Stimulated activated CD8-positive, alpha-beta memory T cell treated with anti-CD3 and anti-CD28 coated beads, Interleukin-12 subunit alpha, Interleukin-12 subunit beta, amount 100 ng/mL, for 1 hour (primary cell): ENCODE measurements around the gene ARID3A.
"Not testable (repeated sequence)": the region's sequence is repeated elsewhere in the genome, so short reads cannot be mapped to it uniquely, and the experiment has no call there.

ENCODE experiments used
- DNase-seq: peaks from one replicate; pipeline ENCODE4 v3.0.0-alpha.2; 2020; ENCODE audit warnings: low read depth

The ARID3A gene

DNA sequence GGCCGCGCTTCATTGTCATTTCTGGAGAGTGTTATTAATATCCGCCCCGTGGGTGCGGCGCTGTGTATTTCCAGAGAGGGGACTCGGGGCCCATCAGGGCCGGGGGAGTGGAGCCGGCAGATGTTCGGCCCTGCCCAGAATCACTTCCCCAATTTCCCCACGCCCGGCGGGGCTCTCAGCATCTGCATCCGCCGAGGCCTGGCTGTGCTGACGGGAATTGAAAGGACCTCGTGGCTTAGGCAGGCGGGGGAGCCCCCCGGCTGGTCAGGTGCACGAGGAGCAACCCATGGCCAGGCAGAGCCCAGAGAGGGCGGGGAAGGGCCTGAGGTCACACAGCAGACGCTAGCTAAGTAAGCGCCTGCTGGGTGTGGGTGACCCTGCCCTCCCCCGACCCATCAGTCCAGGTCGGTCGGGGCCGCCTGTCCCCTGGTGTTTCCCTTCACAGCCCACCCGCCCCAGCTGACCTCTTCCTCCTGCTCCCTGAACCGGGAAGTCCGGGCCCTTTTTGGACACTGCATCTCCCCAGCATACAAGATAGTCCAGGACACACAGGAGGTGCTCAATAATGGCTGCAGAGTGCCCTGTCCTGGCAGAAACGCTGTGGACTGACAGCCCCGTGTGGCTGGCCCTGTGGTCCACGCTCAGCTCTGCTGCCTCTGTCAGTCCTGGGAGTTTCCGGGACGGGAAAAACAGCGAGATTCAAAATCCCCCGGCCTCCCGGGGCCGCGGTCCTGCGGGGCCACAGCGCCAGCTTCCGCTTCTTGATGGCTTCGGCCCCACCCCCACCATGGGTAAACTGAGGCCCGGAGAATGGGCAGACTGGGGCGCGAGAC lies 22.1 kb downstream of the ARID3A start:
- DNase-seq, result no peak

DNA sequence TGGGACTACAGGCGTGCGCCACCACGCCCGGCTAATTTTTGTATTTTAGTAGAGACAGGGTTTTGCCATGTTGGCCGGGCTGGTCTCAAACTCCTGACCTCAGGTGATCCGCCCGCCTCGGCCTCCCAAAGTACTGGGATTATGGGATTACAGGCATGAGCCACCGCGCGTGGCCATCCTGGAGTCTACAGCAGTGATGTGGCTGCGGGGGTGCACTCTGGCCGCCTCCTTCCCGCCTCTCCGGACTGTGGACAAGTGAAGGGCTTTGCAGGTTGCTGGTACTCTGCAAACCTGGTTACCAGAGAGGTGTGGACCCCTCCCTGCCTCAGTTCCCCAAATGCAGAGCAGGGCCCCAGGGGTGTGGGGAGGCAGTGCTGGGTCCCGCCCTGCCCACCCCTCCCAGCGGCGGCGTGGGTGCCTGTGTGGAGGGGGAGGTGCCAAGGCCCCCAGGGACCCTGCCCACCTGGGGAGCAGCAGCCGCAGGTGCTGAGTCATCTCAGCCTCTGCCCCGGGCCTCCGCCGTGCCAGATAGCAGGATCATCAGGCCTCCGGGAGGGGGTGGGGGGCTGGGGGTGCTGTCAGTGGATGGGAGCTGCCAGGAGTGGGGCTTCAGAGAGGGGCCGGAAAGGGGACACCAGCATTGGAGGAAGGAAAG lies 23.1 kb downstream of the ARID3A start:
- DNase-seq, result no peak

DNA sequence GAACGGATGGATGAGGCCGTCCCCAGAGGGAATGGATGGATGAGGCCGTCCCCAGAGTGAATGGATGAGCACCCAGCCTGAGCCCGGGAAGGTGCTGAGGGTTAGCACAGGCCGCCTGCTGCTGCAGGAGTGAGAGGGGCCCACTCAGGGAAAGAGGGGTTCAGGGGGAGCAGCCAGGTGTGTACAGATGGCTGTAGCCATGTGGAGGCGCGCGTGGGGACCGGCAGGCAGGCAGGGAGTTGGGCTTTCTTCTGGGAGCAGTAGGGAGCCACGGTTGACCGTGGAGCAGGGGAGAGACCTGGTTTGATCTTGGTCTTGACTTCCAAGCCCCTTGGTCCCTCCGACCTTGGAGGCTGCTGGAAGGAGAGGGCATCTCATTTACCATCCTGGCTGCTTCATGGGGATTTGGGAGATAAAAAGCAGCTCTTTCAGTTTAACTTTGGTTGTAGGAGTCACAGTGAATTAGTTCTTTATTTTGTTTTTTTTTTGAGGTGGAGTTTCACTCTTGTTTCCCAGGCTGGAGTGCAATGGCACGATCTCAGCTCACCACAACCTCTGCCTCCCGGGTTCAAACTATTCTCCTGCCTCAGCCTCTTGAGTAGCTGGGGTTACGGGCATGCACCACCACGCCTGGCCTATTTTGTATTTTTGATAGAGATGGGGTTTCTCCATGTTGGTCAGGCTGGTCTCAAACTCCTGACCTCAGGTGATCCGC lies 24.7 kb downstream of the ARID3A start:
- no peak for DNase-seq

GRCh38 chr19:952049-952679 lies 26.3 kb downstream of the ARID3A start:
- DNase-seq, result no peak

- DNase-seq, result no peak
These were observed 27.0 kb downstream of the ARID3A start for GRCh38 chr19:952680-953444.

- no peak for DNase-seq
These were observed 27.8 kb downstream of the ARID3A start for GRCh38 chr19:953445-954271.

DNA sequence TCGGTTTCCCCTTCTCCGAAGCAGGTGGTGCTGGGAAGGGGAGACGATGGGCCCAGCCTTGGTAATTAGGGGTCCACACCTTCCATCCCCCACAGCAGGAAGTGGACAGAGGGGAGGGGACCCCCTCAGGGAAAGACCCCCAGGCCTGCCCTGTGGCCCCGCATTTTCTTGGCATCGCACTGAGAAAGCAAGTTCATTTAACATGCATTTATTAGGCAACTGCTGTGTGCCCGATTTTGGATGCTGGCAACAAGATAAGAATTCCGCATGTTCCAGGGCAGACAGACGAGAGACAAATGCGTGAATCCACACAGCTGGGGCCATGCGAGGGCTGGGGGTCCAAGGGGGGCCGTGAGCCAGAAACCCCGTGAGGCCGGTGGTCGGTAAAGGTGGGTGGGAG lies 28.4 kb downstream of the ARID3A start:
- no peak for DNase-seq

DNA sequence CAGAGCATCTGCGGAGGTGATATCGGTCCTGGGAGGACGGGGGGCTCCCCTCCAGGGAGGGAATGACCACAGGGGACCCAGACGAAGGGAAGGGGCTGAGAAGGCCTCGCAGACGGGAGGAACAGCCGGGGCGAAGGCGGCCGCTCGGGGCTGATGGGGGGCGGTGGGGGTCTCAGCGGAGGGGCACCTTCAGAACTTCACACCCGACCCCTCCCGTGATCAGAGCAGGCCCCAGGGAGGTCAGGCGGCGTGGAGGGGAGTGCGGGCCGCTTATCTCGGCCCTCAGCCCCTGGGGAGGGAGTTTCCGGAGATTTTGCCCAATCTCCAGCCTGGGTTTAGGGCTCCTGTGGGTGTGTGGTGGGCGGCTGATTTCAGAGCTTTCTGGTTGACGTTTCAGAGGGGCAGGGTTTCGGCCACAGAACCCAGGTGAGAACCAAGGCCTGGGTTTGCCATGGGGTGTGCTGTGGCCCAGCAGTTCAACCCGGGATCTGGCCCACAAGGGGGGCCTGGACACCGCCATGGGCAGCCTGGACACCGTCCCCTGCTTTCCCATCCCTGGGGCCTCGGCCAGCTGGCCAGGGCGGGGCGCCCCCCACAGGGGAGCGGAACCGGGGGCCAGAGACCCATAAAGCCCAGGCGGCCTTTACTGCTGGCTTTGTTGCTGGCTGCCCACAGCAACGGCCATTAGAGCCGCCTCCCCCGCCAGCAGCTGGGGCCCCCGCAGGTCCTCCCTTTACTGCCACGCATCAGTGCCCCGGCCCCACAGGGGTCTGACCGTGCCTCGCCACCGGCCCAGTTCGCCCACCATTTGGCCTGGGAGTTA lies 29.0 kb downstream of the ARID3A start:
- DNase-seq, result no peak

DNA sequence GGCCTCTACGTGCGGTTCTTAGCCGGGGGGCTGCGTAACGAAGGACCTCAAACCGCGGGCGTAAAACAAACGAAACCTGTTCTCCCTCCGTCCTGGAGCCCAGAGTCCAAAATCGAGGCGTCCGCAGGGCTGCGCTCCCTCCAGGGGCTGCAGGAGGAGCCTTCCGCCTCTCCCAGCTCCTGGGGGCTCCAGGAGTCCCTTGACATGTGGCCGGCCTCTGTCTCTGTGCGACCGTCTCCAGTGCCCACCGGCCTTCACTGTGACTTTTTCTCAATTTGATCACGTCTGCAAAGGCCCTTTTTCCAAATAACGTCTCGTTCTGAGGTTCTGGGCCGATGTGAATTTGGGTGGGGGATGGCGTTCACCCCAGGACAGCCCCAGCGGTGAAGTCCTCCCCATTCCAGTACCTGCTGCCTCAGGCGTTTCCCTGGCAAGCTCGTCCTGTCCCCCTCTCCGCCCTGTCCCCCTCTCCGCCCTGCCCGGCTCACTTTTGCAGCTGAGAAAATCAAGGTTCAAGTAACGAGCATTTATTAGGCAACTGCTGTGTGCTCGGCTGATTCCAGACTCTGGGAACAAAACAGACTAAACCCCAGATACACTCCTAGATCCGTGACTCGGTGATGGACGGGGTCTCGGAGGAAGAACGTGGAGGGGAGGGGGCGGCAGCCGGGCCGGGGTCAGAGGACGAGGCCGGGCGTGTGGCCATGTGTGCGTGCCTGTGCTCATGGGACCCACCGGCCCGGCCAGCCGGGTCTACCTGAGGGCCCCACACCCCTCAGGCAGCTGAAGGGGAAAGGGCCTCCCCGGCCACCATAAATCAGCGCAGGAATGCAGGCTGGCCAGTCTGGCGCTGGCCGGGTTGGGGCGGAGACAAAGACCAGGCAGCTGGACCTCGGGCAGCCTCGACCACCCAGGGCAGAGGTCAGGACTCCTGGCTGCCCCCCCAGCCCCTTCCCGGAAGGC lies 30.2 kb downstream of the ARID3A start:
- no peak for DNase-seq

DNA sequence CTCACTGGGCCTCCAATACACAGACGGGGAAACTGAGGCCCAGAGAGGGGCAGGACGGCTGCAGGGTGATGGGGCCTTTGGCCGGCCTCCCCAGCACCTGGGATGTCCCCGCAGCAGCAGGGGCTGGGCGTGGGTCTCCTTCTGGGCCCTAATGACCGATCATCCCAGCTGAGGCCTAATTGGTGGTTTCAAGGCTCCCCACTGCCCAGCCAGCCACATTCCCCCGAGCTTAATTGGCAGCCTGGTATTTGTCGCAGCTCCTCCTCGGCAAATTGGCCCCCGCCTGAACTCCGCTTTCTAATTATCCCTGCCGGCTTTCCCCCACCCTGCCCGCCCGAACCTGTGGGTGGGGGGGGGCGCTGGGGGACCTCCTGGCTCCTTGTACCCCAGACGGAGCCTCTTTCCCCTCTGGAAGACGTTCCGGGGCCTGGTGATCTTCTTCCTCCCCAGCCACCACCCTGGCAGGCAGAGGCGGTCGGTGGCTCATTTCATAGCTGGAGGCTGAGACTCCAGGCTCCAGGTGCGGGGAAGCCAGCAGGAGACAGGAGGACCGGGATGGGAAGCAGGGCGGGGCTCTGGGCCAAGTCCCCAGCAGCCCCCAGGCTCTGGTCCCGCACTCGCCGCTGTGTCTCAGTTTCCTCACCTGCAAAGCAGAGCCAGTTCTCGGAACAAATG lies 31.1 kb downstream of the ARID3A start:
- no peak for DNase-seq

GRCh38 chr19:957578-957977 lies 31.7 kb downstream of the ARID3A start:
- DNase-seq, result not testable (repeated sequence)

- no peak for DNase-seq
These were observed 33.4 kb downstream of the ARID3A start for GRCh38 chr19:958967-959855.

DNA sequence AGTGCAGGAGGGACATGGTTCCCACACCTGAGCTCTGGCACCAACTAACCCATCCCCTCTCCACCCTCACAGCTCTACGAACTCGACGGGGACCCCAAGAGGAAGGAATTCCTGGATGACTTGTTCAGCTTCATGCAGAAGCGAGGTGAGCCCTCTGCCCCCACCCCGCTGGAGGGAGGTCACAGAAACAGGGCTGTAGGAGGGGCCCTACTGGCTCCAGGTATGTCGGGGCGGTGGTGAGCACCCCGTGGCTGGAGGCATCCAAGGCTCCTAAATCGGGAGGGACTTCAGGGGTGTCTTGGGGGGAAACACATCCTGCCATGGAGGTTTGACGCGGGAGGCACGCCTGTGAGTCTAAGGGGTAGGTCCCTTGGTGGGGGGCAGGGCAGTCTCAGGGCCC lies 34.2 kb downstream of the ARID3A start:
- DNase-seq, result no peak

- DNase-seq, result no peak
These were observed 34.7 kb downstream of the ARID3A start for GRCh38 chr19:960601-960938.

GRCh38 chr19:961866-962620 lies 36.2 kb downstream of the ARID3A start:
- DNase-seq, result no peak

DNA sequence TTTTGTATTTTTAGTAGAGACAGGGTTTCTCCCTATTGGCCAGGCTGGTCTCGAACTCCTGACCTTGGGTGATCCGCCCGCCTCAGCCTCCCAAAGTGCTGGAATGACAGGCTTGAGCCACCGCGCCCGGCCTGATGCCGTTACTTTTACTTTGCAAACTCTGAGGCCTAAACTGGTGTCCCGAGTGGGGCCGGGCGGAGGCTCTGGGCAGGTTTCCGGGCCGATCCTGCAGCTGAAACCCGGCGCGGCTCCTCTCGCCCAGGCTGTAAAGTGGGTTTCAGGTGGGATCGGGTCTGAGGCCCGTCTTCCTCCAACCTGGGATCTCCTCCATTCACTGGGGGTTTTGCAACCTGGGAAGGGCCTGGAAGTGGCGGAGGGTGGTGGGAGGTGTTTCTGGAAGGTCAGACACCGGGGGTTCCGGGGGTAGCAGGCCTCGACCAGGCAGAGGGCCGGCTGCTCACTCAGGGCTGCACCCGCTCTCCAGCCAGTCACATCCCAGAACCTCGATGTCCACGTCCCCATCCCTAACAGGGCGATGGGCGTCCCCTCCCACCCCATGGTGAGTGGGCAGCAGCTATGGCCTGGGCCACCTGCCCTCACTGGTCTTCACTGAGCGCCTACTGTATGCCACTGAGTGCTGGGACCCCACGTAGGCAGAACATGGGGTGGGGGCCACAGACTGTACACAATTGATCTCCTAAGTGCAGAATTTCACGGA lies 37.0 kb downstream of the ARID3A start:
- DNase-seq, result no peak
